Measurements from ENCODE around the gene SYNE2.

The SYNE2 gene

GRCh38 chr14:64217834-64218233, 365.0 kb downstream of the SYNE2 start:
- no peak overlapping the region for H3K4me3 Mint-ChIP-seq
- H3K9me3 Mint-ChIP-seq: no peaks in the 10 kb centered on the region
- peaks cover 10% of the 10 kb centered on the region for H3K36me3 Mint-ChIP-seq
- no peaks in the 10 kb centered on the region for H3K4me1 Mint-ChIP-seq
- no peak overlapping the region for H3K27ac Mint-ChIP-seq
- no peaks in the 10 kb centered on the region for H3K27me3 Mint-ChIP-seq

DNA sequence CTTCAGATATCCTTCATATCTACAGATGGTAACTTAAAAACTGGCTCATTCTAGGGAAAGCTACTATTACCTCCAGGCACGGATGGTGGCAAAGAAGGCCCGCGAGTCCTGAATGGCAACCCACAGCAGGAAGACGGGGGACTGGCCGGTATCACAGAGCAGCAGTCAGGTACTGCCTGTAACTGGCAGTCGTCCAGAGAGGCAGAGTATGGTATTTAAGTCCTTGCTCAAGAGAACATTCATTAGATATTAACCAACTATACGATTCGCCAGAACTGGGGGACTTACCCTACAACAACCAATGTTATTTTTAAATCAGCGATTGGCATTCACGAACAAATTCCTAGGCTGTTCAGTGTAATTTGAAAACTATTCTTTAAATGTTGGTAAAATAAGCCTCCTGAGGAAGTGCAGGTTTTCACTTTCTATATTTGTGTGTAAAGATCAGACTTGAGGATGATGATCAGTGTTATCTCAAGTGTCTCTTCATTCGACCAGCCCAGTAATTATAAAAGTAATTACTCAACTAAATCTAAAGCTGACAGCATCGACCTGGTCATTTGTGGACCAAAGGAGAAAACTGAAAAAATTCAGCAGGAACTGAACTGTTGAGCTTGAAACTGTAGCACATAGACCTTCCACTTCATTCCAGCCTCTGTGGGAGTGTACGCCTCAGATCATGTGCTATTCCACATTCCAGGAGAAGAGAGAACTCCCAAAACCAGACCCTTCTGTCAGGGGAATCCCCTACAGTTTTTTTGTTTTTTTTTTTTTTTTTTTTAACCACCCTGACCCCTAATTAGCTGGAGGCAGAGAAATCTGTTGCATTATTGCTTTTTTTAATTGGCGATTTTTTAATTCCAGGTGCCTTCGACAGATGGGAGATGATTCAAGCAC, 365.8 kb downstream of the SYNE2 start:
- no peaks in the 10 kb centered on the region for H3K27me3 Mint-ChIP-seq
- no peaks in the 10 kb centered on the region for H3K4me1 Mint-ChIP-seq
- no peaks in the 10 kb centered on the region for H3K9me3 Mint-ChIP-seq
- H3K36me3 Mint-ChIP-seq: peaks cover 14% of the 10 kb centered on the region
- no peak overlapping the region for H3K4me3 Mint-ChIP-seq
- H3K27ac Mint-ChIP-seq: no peak overlapping the region

GRCh38 chr14:64220056-64220455, 367.3 kb downstream of the SYNE2 start:
- Mint-ChIP-seq H3K27ac (no peak overlapping the region), H3K27me3 (no peaks in the 10 kb centered on the region), H3K4me1 (no peaks in the 10 kb centered on the region), H3K4me3 (no peak overlapping the region), H3K9me3 (no peaks in the 10 kb centered on the region), H3K36me3 (peaks cover 16% of the 10 kb centered on the region)

GRCh38 chr14:64220466-64220865, 367.7 kb downstream of the SYNE2 start:
- Mint-ChIP-seq H3K27me3 (no peaks in the 10 kb centered on the region), H3K27ac (no peak overlapping the region), H3K9me3 (no peaks in the 10 kb centered on the region), H3K36me3 (peaks cover 13% of the 10 kb centered on the region), H3K4me3 (no peak overlapping the region), H3K4me1 (no peaks in the 10 kb centered on the region)

DNA sequence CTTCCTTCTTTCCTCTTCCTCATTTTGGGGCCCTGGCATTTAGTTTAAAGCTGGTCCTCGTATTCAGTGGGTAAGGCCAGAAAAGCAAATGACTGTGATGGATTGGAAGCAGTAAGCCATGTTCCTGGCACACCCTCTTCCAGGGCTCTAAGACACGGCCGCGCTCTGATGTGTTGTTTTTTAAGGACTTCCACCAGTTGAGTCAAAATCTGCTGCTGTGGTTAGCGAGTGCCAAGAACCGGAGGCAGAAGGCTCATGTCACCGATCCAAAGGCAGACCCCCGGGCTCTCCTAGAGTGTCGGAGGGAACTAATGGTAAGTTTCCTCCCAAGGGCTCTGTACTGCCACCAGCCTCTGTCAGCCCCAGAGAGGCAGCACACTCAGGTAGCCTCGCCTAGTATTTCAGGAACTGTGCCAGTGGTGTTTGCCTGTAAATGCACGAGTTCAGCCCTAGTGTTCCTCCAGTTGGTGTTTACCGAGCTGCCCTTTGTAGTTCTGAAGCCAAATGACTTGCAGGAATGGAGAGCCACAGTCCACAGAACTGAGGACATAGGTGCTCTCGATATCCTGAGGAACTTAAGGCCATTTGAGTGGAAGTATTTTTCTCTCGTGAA, 368.7 kb downstream of the SYNE2 start:
- Mint-ChIP-seq H3K4me1 (no peaks in the 10 kb centered on the region), H3K4me3 (no peak overlapping the region), H3K27me3 (no peaks in the 10 kb centered on the region), H3K36me3 (peaks cover 11% of the 10 kb centered on the region), H3K9me3 (no peaks in the 10 kb centered on the region), H3K27ac (no peak overlapping the region)

- Mint-ChIP-seq H3K4me3 (no peak overlapping the region), H3K36me3 (peaks cover 6% of the 10 kb centered on the region)
Observed at GRCh38 chr14:64225151-64225757, 372.4 kb downstream of the SYNE2 start.

DNA sequence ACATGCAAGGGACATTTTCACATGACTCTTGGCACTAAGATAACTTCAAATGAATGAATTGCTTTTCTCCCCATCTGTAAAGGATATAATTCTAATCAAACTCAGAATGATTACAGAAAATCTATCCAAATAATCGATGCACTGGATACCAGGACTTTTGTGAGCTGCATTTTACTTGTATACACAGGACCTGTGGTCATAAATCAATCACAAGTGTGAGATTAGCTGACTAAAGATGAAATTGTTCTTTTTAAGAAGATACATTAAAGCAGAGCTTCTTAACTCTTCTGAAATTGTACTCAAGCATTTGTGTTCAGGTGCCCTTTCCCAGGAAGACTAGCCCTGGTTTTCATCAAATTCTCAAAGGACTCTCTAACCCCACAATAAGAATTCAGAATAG, 375.1 kb downstream of the SYNE2 start:
- no peaks in the 10 kb centered on the region for H3K4me1 Mint-ChIP-seq

More at GRCh38 chr14:64225151-64225757, 372.4 kb downstream of the SYNE2 start:
- no peaks in the 10 kb centered on the region for H3K27me3 Mint-ChIP-seq
- H3K4me1 Mint-ChIP-seq: no peaks in the 10 kb centered on the region
- H3K9me3 Mint-ChIP-seq: no peaks in the 10 kb centered on the region
- H3K27ac Mint-ChIP-seq: no peak overlapping the region

GRCh38 chr14:64229489-64229888, 376.7 kb downstream of the SYNE2 start:
- no peak overlapping the region for H3K27ac Mint-ChIP-seq

More for the DNA sequence above, 375.1 kb downstream of the SYNE2 start:
- no peaks in the 10 kb centered on the region for H3K27me3 Mint-ChIP-seq
- H3K27ac Mint-ChIP-seq: no peak overlapping the region
- peaks cover 6% of the 10 kb centered on the region for H3K36me3 Mint-ChIP-seq
- no peaks in the 10 kb centered on the region for H3K9me3 Mint-ChIP-seq
- H3K4me3 Mint-ChIP-seq: no peak overlapping the region

DNA sequence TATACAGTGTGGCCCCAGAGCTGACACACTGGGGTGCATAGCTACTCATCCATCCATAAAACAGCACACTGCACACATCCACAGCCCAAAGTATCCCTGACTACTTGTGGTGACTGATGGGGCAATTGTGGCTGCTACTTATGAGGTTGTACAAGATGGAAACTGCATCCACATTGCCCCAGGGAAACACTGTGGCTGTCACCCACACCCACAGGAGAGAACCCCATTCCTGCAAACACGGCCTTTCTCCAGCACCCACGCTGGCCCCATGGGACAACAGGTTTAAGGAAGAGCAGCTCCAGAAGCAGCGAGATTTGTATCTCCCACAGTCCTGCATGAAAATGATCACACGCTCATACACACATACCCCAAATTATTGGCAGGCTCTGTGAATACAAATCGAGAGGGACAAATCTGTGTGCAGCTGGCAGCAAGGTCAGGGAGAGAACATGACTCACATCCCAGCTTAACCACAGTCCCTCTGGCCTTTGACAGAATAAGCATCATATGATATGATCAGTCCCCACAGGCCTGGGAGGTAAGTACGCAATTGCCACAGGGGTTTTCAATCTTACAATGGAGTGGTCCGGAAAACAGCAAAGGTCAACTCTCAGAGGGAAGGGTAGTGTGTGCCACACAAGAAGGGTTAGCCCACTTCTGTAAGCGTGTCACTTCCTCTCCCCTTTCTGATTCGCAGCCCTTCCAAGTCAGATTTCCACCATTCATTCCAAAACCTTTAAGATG, 379.5 kb downstream of the SYNE2 start:
- no peaks in the 10 kb centered on the region for H3K27me3 Mint-ChIP-seq
- peak overlapping the region; percentile 4 for H3K27ac Mint-ChIP-seq
- no peaks in the 10 kb centered on the region for H3K4me1 Mint-ChIP-seq
- H3K4me3 Mint-ChIP-seq: no peak overlapping the region
- no peaks in the 10 kb centered on the region for H3K36me3 Mint-ChIP-seq
- no peaks in the 10 kb centered on the region for H3K9me3 Mint-ChIP-seq

More at GRCh38 chr14:64229489-64229888, 376.7 kb downstream of the SYNE2 start:
- H3K4me1 Mint-ChIP-seq: no peaks in the 10 kb centered on the region
- H3K36me3 Mint-ChIP-seq: no peaks in the 10 kb centered on the region
- H3K27me3 Mint-ChIP-seq: no peaks in the 10 kb centered on the region
- H3K9me3 Mint-ChIP-seq: no peaks in the 10 kb centered on the region
- H3K4me3 Mint-ChIP-seq: no peak overlapping the region

DNA sequence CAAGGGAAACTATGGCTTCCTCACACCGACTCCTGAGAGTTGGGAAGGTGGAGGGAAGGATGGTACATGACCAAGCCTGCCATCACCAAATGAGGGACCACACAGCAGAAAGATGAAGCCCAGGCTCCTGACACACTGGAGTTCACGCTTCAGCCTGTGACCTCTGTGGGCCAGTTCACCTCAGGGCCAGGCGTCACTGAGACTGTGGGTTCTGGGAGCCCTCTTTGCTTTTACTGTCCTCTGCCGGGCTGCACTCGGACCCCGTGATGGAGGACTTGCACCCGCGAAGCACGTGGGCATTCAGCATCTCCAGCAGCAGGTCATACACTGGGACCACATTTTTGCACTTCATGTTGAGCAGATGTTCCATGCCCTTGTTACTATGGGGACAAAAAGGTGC, 380.1 kb downstream of the SYNE2 start:
- Mint-ChIP-seq H3K9me3 (no peaks in the 10 kb centered on the region), H3K27ac (no peak overlapping the region), H3K4me3 (no peak overlapping the region), H3K27me3 (no peaks in the 10 kb centered on the region), H3K36me3 (no peaks in the 10 kb centered on the region), H3K4me1 (no peaks in the 10 kb centered on the region)

- Mint-ChIP-seq H3K36me3 (no peaks in the 10 kb centered on the region), H3K27me3 (no peaks in the 10 kb centered on the region), H3K27ac (peak overlapping the region; percentile 15), H3K9me3 (no peaks in the 10 kb centered on the region), H3K4me1 (peaks cover 4% of the 10 kb centered on the region), H3K4me3 (no peak overlapping the region)
Observed at GRCh38 chr14:64233531-64234190, 380.9 kb downstream of the SYNE2 start.

DNA sequence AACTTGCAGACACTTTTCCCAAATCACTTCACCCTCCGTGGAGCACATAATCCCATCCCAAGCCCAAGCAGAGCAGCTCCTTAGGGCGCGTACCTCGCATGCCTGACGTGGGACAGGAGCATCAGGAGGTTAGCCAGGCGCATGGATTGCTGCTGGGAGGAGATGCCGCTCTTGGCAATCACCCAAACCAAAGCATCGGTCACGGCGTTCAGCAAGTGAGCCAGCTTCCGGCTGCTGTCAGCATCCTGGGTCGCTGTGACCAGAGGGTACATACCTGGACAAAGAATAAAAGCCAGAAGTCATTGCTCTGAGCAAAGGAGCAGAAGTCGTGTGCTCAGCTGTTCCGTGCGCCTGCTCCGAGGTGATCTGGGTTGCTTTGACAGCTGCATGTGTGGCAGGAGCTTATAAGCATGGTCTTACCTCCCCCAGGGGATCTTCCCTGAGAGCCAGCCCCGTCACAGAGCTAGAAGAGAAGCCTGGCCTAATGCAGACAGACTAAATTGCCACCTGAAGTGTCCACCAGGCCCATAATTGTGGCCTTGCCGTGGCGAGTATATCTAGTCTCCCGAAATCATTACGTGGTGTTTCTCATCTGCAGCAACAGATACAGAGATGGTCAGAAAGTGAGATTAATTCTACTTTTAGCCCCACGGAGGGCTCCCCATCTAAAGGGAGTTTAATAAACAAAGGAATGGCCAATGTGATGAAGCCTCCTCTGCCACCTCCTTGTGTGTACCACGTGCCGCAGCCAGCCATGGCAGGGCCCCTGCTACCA, 382.3 kb downstream of the SYNE2 start:
- H3K9me3 Mint-ChIP-seq: no peaks in the 10 kb centered on the region
- H3K4me3 Mint-ChIP-seq: no peak overlapping the region
- peak overlapping the region; percentile 38 for H3K27ac Mint-ChIP-seq
- H3K4me1 Mint-ChIP-seq: peaks cover 7% of the 10 kb centered on the region
- H3K27me3 Mint-ChIP-seq: no peaks in the 10 kb centered on the region
- no peaks in the 10 kb centered on the region for H3K36me3 Mint-ChIP-seq

- Mint-ChIP-seq H3K4me1 (peaks cover 10% of the 10 kb centered on the region), H3K27ac (no peak overlapping the region), H3K4me3 (no peak overlapping the region), H3K9me3 (no peaks in the 10 kb centered on the region), H3K27me3 (no peaks in the 10 kb centered on the region), H3K36me3 (peaks cover 1% of the 10 kb centered on the region)
Observed at GRCh38 chr14:64235652-64236640, 383.1 kb downstream of the SYNE2 start.
